ENCODE data around the gene GYG1.
"Not testable (repeated sequence)": the region's sequence is repeated elsewhere in the genome, so short reads cannot be mapped to it uniquely, and the experiment has no call there.

DNA sequence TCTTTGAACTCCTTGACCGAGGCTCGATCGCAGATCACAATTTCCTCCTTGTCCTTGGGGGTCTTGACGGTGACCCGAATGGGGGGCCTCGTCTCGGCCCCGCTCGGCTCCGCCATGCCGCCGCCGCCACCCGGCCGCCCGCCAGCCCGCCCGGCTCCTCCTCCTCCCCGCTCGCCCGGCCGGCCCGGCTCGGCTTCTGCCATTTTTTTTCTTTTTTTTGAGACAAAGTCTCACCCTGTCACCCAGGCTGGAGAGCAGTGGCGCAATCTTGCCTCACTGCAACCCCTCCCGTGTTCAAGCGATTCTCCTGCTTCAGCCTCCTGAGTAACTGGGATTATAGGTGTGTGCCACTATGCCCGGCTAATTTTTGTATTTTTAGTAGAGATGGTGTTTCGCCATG is 3.8 kb upstream of the GYG1 start:
- TF ChIP-seq, protein P1, sequence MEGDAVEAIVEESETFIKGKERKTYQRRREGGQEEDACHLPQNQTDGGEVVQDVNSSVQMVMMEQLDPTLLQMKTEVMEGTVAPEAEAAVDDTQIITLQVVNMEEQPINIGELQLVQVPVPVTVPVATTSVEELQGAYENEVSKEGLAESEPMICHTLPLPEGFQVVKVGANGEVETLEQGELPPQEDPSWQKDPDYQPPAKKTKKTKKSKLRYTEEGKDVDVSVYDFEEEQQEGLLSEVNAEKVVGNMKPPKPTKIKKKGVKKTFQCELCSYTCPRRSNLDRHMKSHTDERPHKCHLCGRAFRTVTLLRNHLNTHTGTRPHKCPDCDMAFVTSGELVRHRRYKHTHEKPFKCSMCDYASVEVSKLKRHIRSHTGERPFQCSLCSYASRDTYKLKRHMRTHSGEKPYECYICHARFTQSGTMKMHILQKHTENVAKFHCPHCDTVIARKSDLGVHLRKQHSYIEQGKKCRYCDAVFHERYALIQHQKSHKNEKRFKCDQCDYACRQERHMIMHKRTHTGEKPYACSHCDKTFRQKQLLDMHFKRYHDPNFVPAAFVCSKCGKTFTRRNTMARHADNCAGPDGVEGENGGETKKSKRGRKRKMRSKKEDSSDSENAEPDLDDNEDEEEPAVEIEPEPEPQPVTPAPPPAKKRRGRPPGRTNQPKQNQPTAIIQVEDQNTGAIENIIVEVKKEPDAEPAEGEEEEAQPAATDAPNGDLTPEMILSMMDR (IDR thresholded peaks at IDR 0.05): not testable (repeated sequence)
- not testable (repeated sequence) for TF ChIP-seq POLR2A (IDR thresholded peaks at IDR 0.05)
